ENCODE data around the gene CDK4. TPM values are rescaled to one million over a fixed set of nuclear protein-coding genes. Genes with fewer than 3 reads are reported as not detected.
"Not testable (repeated sequence)": the region's sequence is repeated elsewhere in the genome, so short reads cannot be mapped to it uniquely, and the experiment has no call there.

CDK4 gene
- total and polyA plus RNA-seq, 2 donors from 2014 or later, result 69.1 to 118 TPM

- H3K27me3 ChIP-seq (ENCODE audit: control insufficient read depth, insufficient read depth, low read length), result no peaks in the 10 kb centered on the region
- TF ChIP-seq CTCF (IDR thresholded peaks at IDR 0.05; ENCODE audit: borderline replicate concordance, extremely low read depth, insufficient read depth), result no peak
- DNase-seq (peak in 1 of 5 donors; percentile 27), FAIRE-seq (no peak)
- H3K36me3 ChIP-seq (ENCODE audit: control insufficient read depth in 2 of 3, insufficient read depth in 3 of 3, low read length in 3 of 3), result peaks cover 0 to 6% (median 0%) of the 10 kb centered on the region in 3 donors
- no peaks in the 10 kb centered on the region for H3K9me3 ChIP-seq (ENCODE audit: control insufficient read depth in 2 of 3, insufficient read depth in 1 of 3, low read length in 3 of 3)
- H3K4me3 ChIP-seq (ENCODE audit: low read length in 3 of 3), result no peak overlapping the region
- no peak overlapping the region for H3K9ac ChIP-seq (ENCODE audit: low read length in 3 of 3)
- no peak overlapping the region for H3K27ac ChIP-seq (ENCODE audit: low read depth in 2 of 2, low read length in 2 of 2)
- intact Hi-C loops (cut with DNase I), result no loop called here
- peaks cover 0 to 15% (median 7%) of the 10 kb centered on the region in 3 donors for H3K4me1 ChIP-seq (ENCODE audit: control insufficient read depth in 2 of 3, insufficient read depth in 2 of 3, low read depth in 1 of 3, low read length in 3 of 3)
Observed at GRCh38 chr12:57775563-57776246, 23.6 kb upstream of the CDK4 start.

- TF ChIP-seq CTCF (IDR thresholded peaks at IDR 0.05; ENCODE audit: borderline replicate concordance, extremely low read depth, insufficient read depth), result no peak
- FAIRE-seq, result no peak
- Histone ChIP-seq H3K36me3 (ENCODE audit: control insufficient read depth in 2 of 3, insufficient read depth in 3 of 3, low read length in 3 of 3) (peaks cover 0 to 4% (median 0%) of the 10 kb centered on the region in 3 donors), H3K4me1 (ENCODE audit: control insufficient read depth in 2 of 3, insufficient read depth in 2 of 3, low read depth in 1 of 3, low read length in 3 of 3) (peaks cover 0 to 9% (median under 1%) of the 10 kb centered on the region in 3 donors), H3K4me3 (ENCODE audit: low read length in 3 of 3) (no peak overlapping the region), H3K27ac (ENCODE audit: low read depth in 2 of 2, low read length in 2 of 2) (no peak overlapping the region), H3K9me3 (ENCODE audit: control insufficient read depth in 2 of 3, insufficient read depth in 1 of 3, low read length in 3 of 3) (no peaks in the 10 kb centered on the region), H3K27me3 (ENCODE audit: control insufficient read depth, insufficient read depth, low read length) (no peaks in the 10 kb centered on the region), H3K9ac (ENCODE audit: low read length in 3 of 3) (no peak overlapping the region)
- intact Hi-C loops (cut with DNase I), result no loop called here
- DNase-seq, result no peak
Observed at GRCh38 chr12:57775044-57775443, 22.9 kb upstream of the CDK4 start.

DNA sequence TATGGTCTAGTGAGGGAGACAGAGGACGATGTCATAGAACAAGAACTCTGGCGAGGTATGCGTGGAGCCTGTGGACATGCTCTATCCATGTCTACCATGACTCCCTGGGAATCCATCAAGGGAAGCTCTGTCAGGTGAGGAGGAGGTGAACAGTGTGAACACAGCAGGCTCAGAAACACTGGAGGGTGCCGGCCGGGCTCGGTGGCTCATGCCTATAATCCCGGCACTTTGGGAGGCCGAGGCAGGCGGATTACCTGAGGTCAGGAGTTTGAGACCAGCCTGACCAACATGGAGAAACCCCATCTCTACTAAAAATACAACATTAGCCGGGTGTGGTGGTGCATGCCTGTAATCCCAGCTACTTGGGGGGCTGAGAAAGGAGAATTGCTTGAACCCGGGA, 22.5 kb upstream of the CDK4 start:
- H3K36me3 ChIP-seq (ENCODE audit: control insufficient read depth in 2 of 3, insufficient read depth in 3 of 3, low read length in 3 of 3); H3K4me3 ChIP-seq (ENCODE audit: low read length in 3 of 3); FAIRE-seq; H3K27me3 ChIP-seq (ENCODE audit: control insufficient read depth, insufficient read depth, low read length); intact Hi-C loops (cut with DNase I); H3K27ac ChIP-seq (ENCODE audit: low read depth in 2 of 2, low read length in 2 of 2); H3K9ac ChIP-seq (ENCODE audit: low read length in 3 of 3); H3K4me1 ChIP-seq (ENCODE audit: control insufficient read depth in 2 of 3, insufficient read depth in 2 of 3, low read depth in 1 of 3, low read length in 3 of 3); H3K9me3 ChIP-seq (ENCODE audit: control insufficient read depth in 2 of 3, insufficient read depth in 1 of 3, low read length in 3 of 3): not testable (repeated sequence)
- peak in 1 of 5 donors; percentile 56 for DNase-seq

GRCh38 chr12:57772429-57773322, 20.6 kb upstream of the CDK4 start, which contains the start of gene EEF1AKMT3:
Gene EEF1AKMT3, plus strand, starts transcription at chr12:57772614. Its CDS starts 111 bp downstream, at chr12:57772725.
- no peaks in the 10 kb centered on the region for H3K27me3 ChIP-seq (ENCODE audit: control insufficient read depth, insufficient read depth, low read length)
- H3K36me3 ChIP-seq (ENCODE audit: control insufficient read depth in 2 of 3, insufficient read depth in 3 of 3, low read length in 3 of 3), result peaks cover 0 to 4% (median 0%) of the 10 kb centered on the region in 3 donors
- no peaks in the 10 kb centered on the region for H3K9me3 ChIP-seq (ENCODE audit: control insufficient read depth in 2 of 3, insufficient read depth in 1 of 3, low read length in 3 of 3)
- H3K27ac ChIP-seq (ENCODE audit: low read depth in 2 of 2, low read length in 2 of 2), result peak within 1 kb of the TSS; percentile 91 to 96
- H3K4me3 ChIP-seq (ENCODE audit: low read length in 3 of 3), result peak within 1 kb of the TSS; percentile 81 to 95 (median 89)
- H3K9ac ChIP-seq (ENCODE audit: low read length in 3 of 3), result peak within 1 kb of the TSS; percentile 61 to 86 (median 83)
- no peak for TF ChIP-seq CTCF (IDR thresholded peaks at IDR 0.05; ENCODE audit: borderline replicate concordance, extremely low read depth, insufficient read depth)
- peak in 4 of 5 donors; percentile 51 to 90 (median 66) for DNase-seq
- H3K4me1 ChIP-seq (ENCODE audit: control insufficient read depth in 2 of 3, insufficient read depth in 2 of 3, low read depth in 1 of 3, low read length in 3 of 3), result peaks cover 0 to 7% (median 0%) of the 10 kb centered on the region in 3 donors
- no peak for FAIRE-seq
- intact Hi-C loops (cut with DNase I), result no loop called here
